ENCODE measurements around the gene GPR3. TPM values are rescaled to one million over a fixed set of nuclear protein-coding genes. Genes with fewer than 3 reads are reported as not detected.

The GPR3 gene
- total and polyA plus RNA-seq, 2 of the 8 experiments (the other 6 are each of a cell fraction or from before 2014, with no cell fraction given) = 9.9 to 26.5 TPM

DNA sequence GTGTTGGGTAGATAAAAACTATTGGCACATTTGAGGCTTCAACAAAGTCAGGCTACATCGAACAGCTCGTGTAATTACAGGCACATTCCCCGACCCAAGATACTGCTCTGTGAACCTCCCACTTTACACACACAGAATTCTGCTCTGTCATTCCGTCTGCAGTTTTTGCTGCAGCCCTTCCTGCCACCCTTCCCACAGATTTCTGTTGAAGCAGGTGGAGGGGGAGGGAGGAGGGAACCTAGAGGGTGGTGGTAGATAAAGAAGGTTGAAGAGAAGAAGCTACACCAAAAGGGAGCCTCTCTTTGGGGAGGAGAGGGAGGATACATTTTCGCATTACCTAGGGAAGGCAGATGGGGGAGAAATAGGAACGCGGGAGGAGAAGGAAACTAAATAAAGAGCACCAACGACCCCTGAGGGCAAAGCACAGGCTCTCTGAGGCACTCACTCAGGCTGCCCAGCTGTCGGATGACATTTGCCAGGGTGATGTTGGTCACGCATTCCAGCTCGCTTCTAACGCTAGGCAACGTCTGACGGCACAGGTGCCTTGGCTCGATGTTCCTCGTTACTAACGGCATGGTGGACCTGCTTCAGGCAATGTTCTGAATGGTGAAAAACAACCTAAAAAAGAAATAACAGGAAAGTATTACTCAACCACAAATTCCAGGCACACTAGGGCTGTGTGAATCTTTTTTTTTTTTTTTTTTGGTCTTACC is 36.0 kb downstream of the GPR3 start:
- peak overlapping the region; percentile 97 for H2BK12ac ChIP-seq (ENCODE audit: low read depth, low read length)
- no peak overlapping the region; a peak in 2 of 7 replicates for H3K9ac ChIP-seq (replicated peaks in 1 of 4; ENCODE audit: extremely low read depth in 1 of 4, low read depth in 3 of 4, low read length in 3 of 4)
- no peaks in the 10 kb centered on the region for H3K23me2 ChIP-seq (ENCODE audit: low read depth, low read length)
- H3K9me3 ChIP-seq (ENCODE audit: insufficient read depth in 2 of 2, low read depth in 1 of 2, low read length in 1 of 2) = no peaks in the 10 kb centered on the region
- peak overlapping the region; percentile 36 to 40; a peak in 3 of 4 replicates for H3K4me2 ChIP-seq (ENCODE audit: insufficient read depth in 1 of 2, low read depth in 2 of 2, low read length in 2 of 2)
- TF ChIP-seq TEAD4 (IDR thresholded peaks at IDR 0.05; ENCODE audit: low read depth, low read length) (peak; percentile 45; the same call in 1 of the 2 replicates), SRF (IDR thresholded peaks at IDR 0.05; ENCODE audit: low read depth, low read length) (no peak), NANOG (IDR thresholded peaks at IDR 0.05; ENCODE audit: insufficient read depth, low read depth, low read length, poor library complexity, severe bottlenecking) (no peak), RAD21 (IDR thresholded peaks at IDR 0.05 in 1 of 2, conservative IDR thresholded peaks at IDR 0.05 in 1 of 2; ENCODE audit: low read depth in 2 of 2, low read length in 2 of 2) (peak in 1 of 2 experiments; percentile 23; a peak in 2 of 4 replicates), CEBPB (IDR thresholded peaks at IDR 0.05; ENCODE audit: low read depth, low read length) (no peak), SP2 (IDR thresholded peaks at IDR 0.05; ENCODE audit: low read length) (no peak), RXRA (IDR thresholded peaks at IDR 0.05; ENCODE audit: insufficient read depth, low read depth, low read length) (no peak)
- DNase-seq (ENCODE audit: low read depth in 1 of 2, low spot score in 2 of 2) (no peak), FAIRE-seq (no peak)
- H2BK20ac ChIP-seq (ENCODE audit: low read length) = 0 out of 2 replicates have a peak overlapping the region, but pooled peaks have one; percentile 66
- H2BK5ac ChIP-seq (ENCODE audit: low read depth, low read length) = peak overlapping the region; percentile 85
- peak overlapping the region; percentile 74 for H3K18ac ChIP-seq (ENCODE audit: extremely low read depth, low read length)
- H4K5ac ChIP-seq (ENCODE audit: insufficient read length, low read depth, low read length) = no peak overlapping the region
- H3K14ac ChIP-seq (ENCODE audit: insufficient read length) = no peak overlapping the region
- no peak overlapping the region for H2BK15ac ChIP-seq (ENCODE audit: low read length)
- peaks cover 17 to 31% (median 22%) of the 10 kb centered on the region in 4 experiments for H3K4me1 ChIP-seq (replicated peaks in 1 of 4; ENCODE audit: control insufficient read depth in 3 of 4, insufficient read depth in 4 of 4, low read length in 3 of 4)
- CTCF ChIA-PET (ENCODE audit: partially characterized antibody) = interaction anchor here (0.6 to 37.8 kb wide), 14 partner anchors 11 to 241 kb away, joined by 3 to 863 read pairs (median 4); no protein-coding TSS in a partner anchor
- H3K27ac ChIP-seq (ENCODE audit: low read depth, low read length) = 0 out of 2 replicates have a peak overlapping the region, but pooled peaks have one; percentile 3
- 0 out of 2 replicates have a peak overlapping the region, but pooled peaks have one; percentile 69 for H2AK5ac ChIP-seq (ENCODE audit: low read depth, low read length)
- peaks cover 0 to 6% of the 10 kb centered on the region in 2 experiments for H4K20me1 ChIP-seq (replicated peaks in 1 of 2; ENCODE audit: control insufficient read depth in 1 of 2, insufficient read depth in 2 of 2, low read length in 2 of 2)
- H3K56ac ChIP-seq (replicated peaks; ENCODE audit: insufficient read length, low read depth, low read length) = no peak overlapping the region
- peak overlapping the region in 1 of 4 experiments; percentile 12; a peak in 1 of 8 replicates for H3K4me3 ChIP-seq (ENCODE audit: extremely low read depth in 1 of 4, insufficient read depth in 2 of 4, low read depth in 3 of 4, low read length in 4 of 4)
- no peak overlapping the region for H4K91ac ChIP-seq (replicated peaks; ENCODE audit: insufficient read length, low read length)
- WGBS, 2 experiments (ENCODE audit: extremely low coverage in 1 of 2, insufficient coverage in 1 of 2, insufficient read length in 1 of 2, insufficient replicate concordance in 2 of 2, low coverage in 1 of 2, low lambda C conversion rate in 2 of 2, missing lambda C conversion rate in 1 of 2) = 59% methylated on average over 14 of the region's 17 CpGs; no CpG with 5 or more reads in 1 of the 2 experiments
- no peak overlapping the region for H3K23ac ChIP-seq (ENCODE audit: insufficient read length)
- peaks cover 0 to 30% of the 10 kb centered on the region in 2 experiments; a peak in 2 of 4 replicates for H3K79me2 ChIP-seq (ENCODE audit: control insufficient read depth in 1 of 2, insufficient read depth in 2 of 2, low read length in 2 of 2)
- H4K8ac ChIP-seq (ENCODE audit: extremely low read depth, insufficient read depth, low read length) = no peak overlapping the region
- peaks cover 0 to 13% (median 3%) of the 10 kb centered on the region in 4 experiments; a peak in 2 of 8 replicates for H3K36me3 ChIP-seq (ENCODE audit: control insufficient read depth in 2 of 4, insufficient read depth in 4 of 4, low read length in 3 of 4)
- H2AFZ ChIP-seq (ENCODE audit: low read length) = no peak overlapping the region
- no peak overlapping the region for H3K4ac ChIP-seq (replicated peaks; ENCODE audit: insufficient read length, low read depth, low read length)
- no peaks in the 10 kb centered on the region for H3K27me3 ChIP-seq (replicated peaks in 1 of 4; ENCODE audit: control insufficient read depth in 3 of 4, extremely low read depth in 1 of 4, insufficient read depth in 3 of 4, low read length in 3 of 4)
- POLR2A ChIA-PET (ENCODE audit: partially characterized antibody) = interaction anchor here (0.6 to 3.7 kb wide), 8 partner anchors 10 to 142 kb away, joined by 3 to 23 read pairs (median 4); partner anchors contain the start of gene WASF2
- peaks cover 11% of the 10 kb centered on the region; the same call in 1 of the 2 replicates for H3K79me1 ChIP-seq (ENCODE audit: low read depth, low read length)
- H2BK120ac ChIP-seq (replicated peaks; ENCODE audit: low read depth, low read length) = no peak overlapping the region

Data from H1 (cell line).